PFSK-1 (cell line): Measurements from ENCODE around the gene OOSP4B.

ENCODE experiments used
- POLR2AphosphoS5 ChIP-seq: IDR thresholded peaks from 2 replicates; pipeline ENCODE4 v1.6.1; 2012; ENCODE audit warnings: low read depth, mild to moderate bottlenecking, control low read depth, low read length, moderate library complexity
- REST ChIP-seq, 2 experiments: IDR thresholded peaks; 2 replicates each; pipeline versions ENCODE4 v1.6.1 to v1.8.0; 2011 to 2012; ENCODE audit warnings: low read depth in 2 of 2, low read length in 2 of 2, control low read depth in 1 of 2, inconsistent platforms in 1 of 2, mild to moderate bottlenecking in 1 of 2, moderate library complexity in 1 of 2; ENCODE audit not compliant: insufficient read depth in 1 of 2
- SIN3A ChIP-seq: IDR thresholded peaks from 2 replicates; pipeline ENCODE4 v1.6.1; 2012; ENCODE audit warnings: mild to moderate bottlenecking, low read length, moderate library complexity, borderline replicate concordance; ENCODE audit not compliant: insufficient read depth
- TAF1 ChIP-seq: IDR thresholded peaks from 2 replicates; pipeline ENCODE4 v1.6.1; 2012; ENCODE audit warnings: low read length, control low read depth, borderline replicate concordance; ENCODE audit not compliant: insufficient read depth

- TF ChIP-seq TAF1 (no peak), REST (IDR thresholded peaks at IDR 0.05; ENCODE audit: insufficient read depth in 1 of 2, low read depth in 2 of 2, low read length in 2 of 2) (no peak), SIN3A (no peak), POLR2AphosphoS5 (no peak)
These were observed 60.3 kb downstream of the OOSP4B start for GRCh38 chr11:60077216-60077817.
